Cardiac muscle cell (in vitro differentiated cells and primary cell): Measurements from ENCODE around the gene EPM2A. TPM values are rescaled to one million over a fixed set of nuclear protein-coding genes. Genes with fewer than 3 reads are reported as not detected.

ENCODE experiments used
- DNase-seq, 2 donors: peaks; one replicate each; pipeline versions ENCODE4 v3.0.0 to v3.0.0-alpha.2; 2010 to 2017; ENCODE audit warnings: low read depth in 1 of 2, low spot score in 1 of 2
- H3K27ac ChIP-seq: fragments of 200-600 bp; sonication (generic); 2 replicates; pipeline ENCODE4 v1.5.1; 2016
- H3K27me3 ChIP-seq: fragments of 200-600 bp; sonication (generic); 2 replicates; pipeline ENCODE4 v1.6.0; 2016; ENCODE audit warnings: control low read depth
- H3K36me3 ChIP-seq: fragments of 200-600 bp; sonication (generic); 2 replicates; pipeline ENCODE4 v1.5.1; 2016; ENCODE audit warnings: control low read depth
- H3K4me1 ChIP-seq: fragments of 200-600 bp; sonication (generic); 2 replicates; pipeline ENCODE4 v1.8.1; 2017; ENCODE audit warnings: low read depth, mild to moderate bottlenecking, mixed run types
- H3K4me3 ChIP-seq: fragments of 200-600 bp; sonication (generic); 2 replicates; pipeline ENCODE4 v1.5.1; 2016; ENCODE audit warnings: mild to moderate bottlenecking
- H3K9me3 ChIP-seq: fragments of 200-600 bp; sonication (generic); 2 replicates; pipeline ENCODE4 v1.5.1; 2017; ENCODE audit warnings: low read depth, mild to moderate bottlenecking, control low read depth
- polyA plus RNA-seq: library from polyadenylated mRNA; unstranded; fragments of >200 nt; fragmentation: Nextera tagmentation; extraction: Ambion mirVana; gene quantifications from 2 replicates; pipeline ENCODE4 v1.2.1, GENCODE V29; 2016
- total RNA-seq: library from RNA; depleted of rRNA; stranded (reverse); fragments of >200 nt; gene quantifications from 2 replicates; pipeline ENCODE4 v1.2.3, GENCODE V29; 2016
- TF ChIP-seq, protein P1 (sequence below): IDR thresholded peaks from 2 replicates; pipeline ENCODE4 v1.5.1; 2012; ENCODE audit warnings: low read depth, mild to moderate bottlenecking, low read length

EPM2A gene
- total RNA-seq (27.4 and 28.3 TPM in 2 replicates), polyA plus RNA-seq (23.1 and 23.5 TPM in 2 replicates)

DNA sequence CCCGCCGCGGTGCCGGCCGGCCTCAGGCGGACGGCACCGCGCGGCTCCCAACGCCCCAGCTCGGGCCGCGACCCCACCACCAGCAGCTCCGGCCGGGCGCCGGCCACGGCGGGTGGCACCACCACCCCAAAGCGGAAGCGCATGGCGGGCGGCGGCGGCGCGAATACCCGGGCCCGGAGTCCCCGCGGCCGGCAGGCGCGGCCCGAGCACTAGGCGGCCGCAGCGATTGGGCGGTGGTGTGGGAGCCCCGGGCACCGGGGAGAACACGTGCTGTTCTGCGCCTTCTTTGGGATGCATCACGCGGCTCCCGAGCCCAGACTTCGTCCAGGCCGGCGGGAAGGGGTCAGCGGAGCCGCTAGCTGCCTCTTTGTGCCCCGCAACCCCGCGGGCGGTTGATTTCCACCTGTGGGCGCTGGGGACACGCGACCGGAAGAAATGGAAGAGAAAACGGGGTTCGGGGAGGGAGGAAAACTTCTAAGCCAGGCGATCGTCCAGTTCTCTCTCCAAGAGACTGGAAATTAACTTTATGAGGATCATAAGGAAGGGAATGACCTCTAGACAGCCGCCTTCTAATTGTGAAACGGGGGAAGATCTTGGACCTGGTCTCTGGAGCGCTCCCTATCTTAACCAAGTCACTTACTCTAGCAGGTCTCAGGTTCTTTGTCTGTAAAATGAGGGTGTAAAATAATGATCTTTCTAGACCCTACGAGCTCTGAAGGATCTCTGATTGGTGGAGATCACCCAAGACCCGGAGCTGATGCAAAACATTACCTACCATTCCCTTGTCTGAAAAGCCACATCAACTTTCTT lies at the start of gene EPM2A:
TSS of gene EPM2A (minus strand) at position 165 of the 810 bp plus-strand sequence. CDS start at position 143, 22 bp downstream.
- H3K27ac ChIP-seq = peak within 1 kb of the TSS; percentile 89
- H3K4me1 ChIP-seq = peaks cover 24% of the 10 kb centered on the region
- H3K27me3 ChIP-seq = no peaks in the 10 kb centered on the region
- TF ChIP-seq, protein P1, sequence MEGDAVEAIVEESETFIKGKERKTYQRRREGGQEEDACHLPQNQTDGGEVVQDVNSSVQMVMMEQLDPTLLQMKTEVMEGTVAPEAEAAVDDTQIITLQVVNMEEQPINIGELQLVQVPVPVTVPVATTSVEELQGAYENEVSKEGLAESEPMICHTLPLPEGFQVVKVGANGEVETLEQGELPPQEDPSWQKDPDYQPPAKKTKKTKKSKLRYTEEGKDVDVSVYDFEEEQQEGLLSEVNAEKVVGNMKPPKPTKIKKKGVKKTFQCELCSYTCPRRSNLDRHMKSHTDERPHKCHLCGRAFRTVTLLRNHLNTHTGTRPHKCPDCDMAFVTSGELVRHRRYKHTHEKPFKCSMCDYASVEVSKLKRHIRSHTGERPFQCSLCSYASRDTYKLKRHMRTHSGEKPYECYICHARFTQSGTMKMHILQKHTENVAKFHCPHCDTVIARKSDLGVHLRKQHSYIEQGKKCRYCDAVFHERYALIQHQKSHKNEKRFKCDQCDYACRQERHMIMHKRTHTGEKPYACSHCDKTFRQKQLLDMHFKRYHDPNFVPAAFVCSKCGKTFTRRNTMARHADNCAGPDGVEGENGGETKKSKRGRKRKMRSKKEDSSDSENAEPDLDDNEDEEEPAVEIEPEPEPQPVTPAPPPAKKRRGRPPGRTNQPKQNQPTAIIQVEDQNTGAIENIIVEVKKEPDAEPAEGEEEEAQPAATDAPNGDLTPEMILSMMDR = no peak
- no peaks in the 10 kb centered on the region for H3K36me3 ChIP-seq
- peak; percentile 88 to 93 for DNase-seq
- peak within 1 kb of the TSS; percentile 64 for H3K4me3 ChIP-seq
- no peaks in the 10 kb centered on the region for H3K9me3 ChIP-seq

DNA sequence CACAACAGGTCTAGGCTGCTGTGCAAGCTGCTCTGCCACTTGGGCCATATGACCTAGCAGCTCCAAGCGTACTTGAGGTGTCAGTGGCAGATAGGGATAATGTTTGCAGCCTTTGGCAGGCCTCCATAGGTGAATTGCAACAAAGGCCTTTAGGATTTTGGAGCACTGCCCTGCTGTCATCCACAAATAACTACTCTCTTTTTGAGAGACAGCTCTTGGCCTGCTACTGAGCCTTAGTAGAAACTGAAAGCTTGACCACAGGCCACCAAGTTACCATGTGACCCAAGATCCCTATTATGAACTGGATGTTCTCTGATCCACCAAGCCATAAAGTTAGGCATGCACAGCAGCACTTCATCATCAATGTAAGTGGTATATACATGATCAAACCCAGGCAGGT lies 49.4 kb upstream of the EPM2A start:
- no peak overlapping the region for H3K4me3 ChIP-seq
- no peaks in the 10 kb centered on the region for H3K27me3 ChIP-seq
- no peaks in the 10 kb centered on the region for H3K9me3 ChIP-seq
- H3K36me3 ChIP-seq = peaks cover 8% of the 10 kb centered on the region
- H3K27ac ChIP-seq = no peak overlapping the region
- DNase-seq = no peak
- H3K4me1 ChIP-seq = no peaks in the 10 kb centered on the region
- TF ChIP-seq, protein P1 = no peak

DNA sequence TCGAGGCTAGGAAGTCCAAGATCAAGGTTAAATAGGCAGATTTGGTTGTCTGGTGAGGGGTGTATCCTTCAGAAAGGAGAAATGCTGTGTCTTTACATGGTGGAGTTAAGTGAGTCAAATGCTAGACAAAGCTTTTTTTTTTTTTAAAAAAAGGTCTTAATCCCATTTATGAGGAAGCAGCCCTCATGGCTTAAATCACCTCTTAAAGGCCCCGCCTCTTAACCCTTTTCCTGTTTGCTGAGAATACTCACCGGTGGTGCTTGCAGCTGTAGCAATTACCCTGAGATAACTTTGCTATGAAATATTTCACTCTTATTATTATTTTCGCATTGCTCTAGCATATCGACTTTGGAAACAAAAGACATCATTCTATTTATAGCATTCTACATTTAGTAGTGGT lies 48.5 kb upstream of the EPM2A start:
- Histone ChIP-seq H3K27me3 (no peaks in the 10 kb centered on the region), H3K4me3 (no peak overlapping the region), H3K36me3 (peaks cover 8% of the 10 kb centered on the region), H3K4me1 (no peaks in the 10 kb centered on the region), H3K9me3 (no peaks in the 10 kb centered on the region), H3K27ac (no peak overlapping the region)
- no peak for DNase-seq
- TF ChIP-seq, protein P1 = no peak

DNA sequence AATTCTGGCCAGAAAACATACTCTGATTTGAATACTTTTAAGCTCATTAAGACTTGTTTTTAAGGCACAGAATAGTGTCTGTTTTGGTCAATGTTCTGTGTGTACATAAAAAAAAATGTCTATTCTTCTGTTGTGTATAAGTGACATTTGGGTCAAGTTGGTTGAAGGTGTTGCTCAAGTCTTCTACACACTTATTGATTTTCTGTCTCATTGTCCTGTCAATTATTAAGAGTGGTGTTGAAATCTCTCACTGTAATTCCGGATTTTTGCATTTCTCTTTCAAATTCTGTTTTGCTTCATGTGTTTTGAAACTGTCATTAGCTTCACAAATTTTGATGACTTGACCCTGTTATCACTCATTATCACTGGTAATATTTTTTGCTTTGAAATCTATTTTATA lies 37.5 kb upstream of the EPM2A start:
- Histone ChIP-seq H3K4me1 (no peaks in the 10 kb centered on the region), H3K27ac (no peak overlapping the region)
- TF ChIP-seq, protein P1 = no peak

DNA sequence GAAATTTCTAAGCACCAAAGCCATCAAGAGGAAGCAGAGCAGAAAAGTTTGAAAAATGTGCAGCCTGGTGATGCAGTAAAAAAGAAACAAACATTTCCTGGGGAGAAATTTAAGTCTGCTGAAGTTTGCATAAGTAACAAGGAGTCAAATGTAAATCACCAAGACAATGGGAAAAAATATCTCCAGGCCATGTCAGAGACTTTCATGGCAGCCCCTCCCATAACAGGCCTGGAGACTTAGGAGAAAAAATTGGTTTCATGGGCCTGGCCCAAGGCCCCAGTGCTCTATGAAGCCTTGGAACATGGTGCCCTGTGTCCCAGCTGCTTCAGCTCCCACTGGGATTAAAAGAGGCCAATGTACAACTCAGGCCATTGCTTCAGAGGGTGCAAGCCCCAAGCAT lies 30.1 kb upstream of the EPM2A start:
- no peak overlapping the region for H3K4me3 ChIP-seq
- no peaks in the 10 kb centered on the region for H3K4me1 ChIP-seq
- H3K9me3 ChIP-seq = no peaks in the 10 kb centered on the region
- no peak for DNase-seq
- no peaks in the 10 kb centered on the region for H3K36me3 ChIP-seq
- TF ChIP-seq, protein P1 = no peak
- no peak overlapping the region for H3K27ac ChIP-seq
- H3K27me3 ChIP-seq = no peaks in the 10 kb centered on the region

More for the DNA sequence above, 37.5 kb upstream of the EPM2A start:
- no peak for DNase-seq
- H3K27me3 ChIP-seq = no peaks in the 10 kb centered on the region
- no peaks in the 10 kb centered on the region for H3K36me3 ChIP-seq
- no peak overlapping the region for H3K4me3 ChIP-seq
- no peaks in the 10 kb centered on the region for H3K9me3 ChIP-seq
